Superior temporal gyrus (tissue), 1 donor: ENCODE results near the gene CPXCR1.
"Not testable (repeated sequence)": the region's sequence is repeated elsewhere in the genome, so short reads cannot be mapped to it uniquely, and the experiment has no call there.

Experiments used
- DNase-seq: peaks from one replicate; pipeline ENCODE4 v3.0.0-alpha.2; 2016; ENCODE audit errors: extremely low spot score

The CPXCR1 gene

DNA sequence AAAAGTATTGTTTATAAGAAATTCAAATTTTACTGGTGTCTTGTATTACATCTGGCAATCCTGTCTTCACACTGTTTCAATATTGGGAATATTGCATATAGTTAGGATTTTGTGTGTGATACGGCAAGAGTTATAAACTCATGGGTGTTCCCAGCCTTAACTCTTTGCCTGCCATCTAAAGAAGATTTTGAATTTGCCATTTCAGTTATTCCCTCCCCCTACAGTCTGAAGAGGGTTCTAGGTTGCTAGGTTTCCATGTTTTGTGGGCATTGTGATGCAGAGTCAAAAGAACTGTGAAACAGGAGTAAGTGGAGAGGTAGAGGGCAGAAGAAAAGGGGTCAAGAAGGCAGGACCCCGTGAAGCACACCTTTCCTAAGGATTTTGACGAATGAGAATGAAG is at the start of gene CPXCR1:
TSS of gene CPXCR1 (plus strand) at position 301 of the 400 bp plus-strand sequence. CDS start 6,190 bp downstream, outside the sequence.
- DNase-seq = no peak

DNA sequence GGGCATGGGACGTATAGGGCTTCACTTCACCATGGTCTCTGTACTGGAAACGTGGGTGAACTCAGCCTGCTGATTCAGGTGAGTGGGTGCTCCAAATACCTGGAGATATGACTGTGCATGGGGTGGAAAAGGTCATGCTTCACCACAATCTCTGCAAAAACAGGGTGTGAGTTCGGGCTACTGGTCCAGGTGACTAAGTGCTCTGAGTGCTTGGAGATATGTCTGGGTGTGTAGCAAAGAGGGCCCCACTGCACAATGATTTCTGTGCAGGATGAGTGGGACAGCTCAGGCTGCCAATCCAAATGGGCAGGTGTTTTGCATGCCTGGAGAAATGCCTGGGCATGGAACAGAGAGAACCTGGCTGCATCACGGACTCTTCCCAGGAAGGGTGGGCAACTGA is 11.2 kb upstream of the CPXCR1 start:
- no peak for DNase-seq

DNA sequence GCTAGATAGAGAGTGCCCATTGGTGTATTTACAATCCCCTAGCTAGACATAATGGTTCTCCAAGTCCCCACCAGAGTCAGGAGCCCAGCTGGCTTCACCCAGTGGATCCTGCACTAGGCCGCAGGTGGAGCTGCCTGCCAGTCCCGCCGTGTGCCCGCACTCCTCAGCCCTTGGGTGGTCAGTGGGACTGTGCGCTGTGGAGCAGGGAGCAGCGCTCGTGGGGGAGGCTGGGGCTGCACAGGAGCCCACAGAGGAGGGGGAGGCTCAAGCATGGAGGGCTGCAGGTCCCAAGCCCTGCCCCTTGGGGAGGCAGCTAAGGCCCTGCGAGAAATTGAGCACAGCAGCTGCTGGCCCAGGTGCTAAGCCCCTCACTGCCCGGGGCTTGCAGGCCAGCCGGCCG is 810 bp upstream of the CPXCR1 start:
- not testable (repeated sequence) for DNase-seq

DNA sequence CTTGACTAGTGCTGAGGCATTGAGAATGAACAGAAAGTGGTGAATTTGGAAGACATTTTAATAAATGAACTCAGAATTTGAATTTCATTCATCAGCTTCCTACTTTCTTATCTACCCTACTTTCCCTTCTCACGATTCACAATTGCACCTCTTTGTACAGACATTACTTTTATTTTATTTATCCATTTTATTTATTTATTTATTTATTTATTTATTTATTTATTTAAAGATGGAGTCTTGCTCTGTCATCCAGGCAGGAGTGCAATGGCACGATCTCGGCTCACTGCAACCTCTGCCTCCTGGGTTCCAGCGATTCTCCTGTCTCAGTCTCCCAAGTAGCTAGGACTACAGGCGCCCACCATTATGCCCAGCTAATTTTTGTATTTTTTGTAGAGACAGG is 5.3 kb downstream of the CPXCR1 start:
- DNase-seq = not testable (repeated sequence)

DNA sequence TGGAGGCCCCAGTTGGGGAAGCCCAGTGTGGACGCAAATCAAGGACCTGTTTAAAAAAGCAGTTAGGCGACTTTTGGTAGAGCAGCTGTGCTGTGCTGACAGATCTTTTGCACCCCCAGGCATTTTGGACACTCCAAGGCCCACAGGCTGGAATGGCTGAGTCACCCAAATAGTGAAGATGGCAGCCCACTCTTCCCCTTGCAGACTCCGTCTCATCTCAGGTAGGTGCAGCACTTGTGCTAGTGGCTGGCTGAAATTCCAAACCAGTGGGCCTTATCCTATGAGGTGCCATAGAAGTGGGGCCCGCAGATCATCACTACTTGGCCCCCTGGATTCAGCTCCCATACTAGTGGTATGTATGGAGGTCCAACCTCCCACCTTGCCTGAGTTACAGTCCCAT is 42.8 kb downstream of the CPXCR1 start:
- DNase-seq = no peak
